Neuronal stem cell (in vitro differentiated cells): Measurements from ENCODE around the gene SLFN12.
A peak's percentile ranks its signal among the peaks of the same experiment; 100 is the strongest.

Experiments
- DNase-seq: peaks from one replicate; pipeline ENCODE4 v3.0.0-alpha.2; 2013; ENCODE audit warnings: low spot score
- H2AFZ ChIP-seq: one replicate; pipeline ENCODE4 v1.6.1; 2013; ENCODE audit warnings: mild to moderate bottlenecking, low read length, inconsistent platforms
- H2AK5ac ChIP-seq: 2 replicates; pipeline ENCODE4 v1.6.1; 2013; ENCODE audit warnings: low read depth, mild to moderate bottlenecking, inconsistent platforms, low read length, moderate library complexity, mixed read lengths
- H2BK120ac ChIP-seq: 2 replicates; pipeline ENCODE4 v1.6.1; 2013; ENCODE audit warnings: low read depth, mild to moderate bottlenecking, inconsistent platforms, low read length, moderate library complexity, mixed read lengths
- H2BK12ac ChIP-seq: one replicate; pipeline ENCODE4 v1.6.1; 2013; ENCODE audit warnings: low read length, inconsistent platforms
- H2BK15ac ChIP-seq: 2 replicates; pipeline ENCODE4 v1.6.1; 2013; ENCODE audit warnings: mild to moderate bottlenecking, low read length, inconsistent platforms, mixed read lengths
- H2BK5ac ChIP-seq: one replicate; pipeline ENCODE4 v1.6.1; 2013; ENCODE audit warnings: inconsistent platforms, mild to moderate bottlenecking, low read length, moderate library complexity
- H3K14ac ChIP-seq: one replicate; pipeline ENCODE4 v1.6.1; 2013; ENCODE audit warnings: low read length, inconsistent platforms
- H3K18ac ChIP-seq: 2 replicates; pipeline ENCODE4 v1.6.1; 2013; ENCODE audit warnings: low read length, inconsistent platforms
- H3K23ac ChIP-seq: 2 replicates; pipeline ENCODE4 v1.6.1; 2013; ENCODE audit warnings: low read depth, mild to moderate bottlenecking, mixed read lengths, low read length, inconsistent platforms; ENCODE audit not compliant: poor library complexity
- H3K27ac ChIP-seq: replicated peaks from 3 replicates; pipeline ENCODE4 v1.5.1; 2013; ENCODE audit warnings: low read length, inconsistent platforms
- H3K27me3 ChIP-seq, 3 experiments: 2 replicates each; pipeline ENCODE4 v1.6.1; 2013; ENCODE audit warnings: low read length in 3 of 3, mild to moderate bottlenecking in 2 of 3, inconsistent platforms in 1 of 3, low read depth in 1 of 3, mixed read lengths in 1 of 3, moderate library complexity in 1 of 3; ENCODE audit not compliant: control insufficient read depth in 3 of 3, insufficient read depth in 3 of 3
- H3K36me3 ChIP-seq, 2 donors: replicated peaks in 1 of 2; 2 replicates each; pipeline ENCODE4 v1.6.1; 2013; ENCODE audit warnings: low read length in 2 of 2; ENCODE audit not compliant: control insufficient read depth in 2 of 2, insufficient read depth in 2 of 2
- H3K4ac ChIP-seq: 2 replicates; pipeline ENCODE4 v1.6.1; 2013; ENCODE audit warnings: inconsistent platforms, mild to moderate bottlenecking, low read length, moderate library complexity
- H3K4me1 ChIP-seq, 2 donors: 1 replicate in 1 of 2; 2 replicates in 1 of 2; pipeline ENCODE4 v1.6.1; 2013; ENCODE audit warnings: low read length in 2 of 2, low read depth in 1 of 2; ENCODE audit not compliant: control insufficient read depth in 2 of 2, insufficient read depth in 1 of 2
- H3K4me2 ChIP-seq: one replicate; pipeline ENCODE4 v1.6.1; 2013; ENCODE audit warnings: mild to moderate bottlenecking, low read length, inconsistent platforms; ENCODE audit not compliant: insufficient read depth, poor library complexity, severe bottlenecking
- H3K4me3 ChIP-seq, 2 donors: 2 replicates each; pipeline ENCODE4 v1.5.1; 2013; ENCODE audit warnings: low read length in 2 of 2, mild to moderate bottlenecking in 2 of 2, inconsistent platforms in 1 of 2, moderate library complexity in 1 of 2
- H3K79me1 ChIP-seq: one replicate; pipeline ENCODE4 v1.6.1; 2013; ENCODE audit warnings: low read depth, mild to moderate bottlenecking, inconsistent platforms, low read length, moderate library complexity
- H3K9ac ChIP-seq: one replicate; pipeline ENCODE4 v1.6.1; 2013; ENCODE audit warnings: mild to moderate bottlenecking, low read depth, low read length, inconsistent platforms; ENCODE audit not compliant: poor library complexity
- H3K9me3 ChIP-seq, 2 donors: replicated peaks in 1 of 2; 2 replicates each; pipeline versions ENCODE3 to v1.6.1; 2013; ENCODE audit warnings: low read length in 2 of 2, mild to moderate bottlenecking in 2 of 2, inconsistent platforms in 1 of 2, low read depth in 1 of 2, mixed read lengths in 1 of 2, moderate library complexity in 1 of 2; ENCODE audit not compliant: control insufficient read depth in 2 of 2, insufficient read depth in 1 of 2
- H4K8ac ChIP-seq: one replicate; pipeline ENCODE4 v1.6.1; 2013; ENCODE audit warnings: low read depth, mild to moderate bottlenecking, inconsistent platforms, low read length, moderate library complexity
- H4K91ac ChIP-seq: one replicate; pipeline ENCODE4 v1.6.1; 2013; ENCODE audit warnings: low read length, low read depth, mild to moderate bottlenecking, inconsistent platforms; ENCODE audit not compliant: poor library complexity
- WGBS, 2 donors: extraction: QIAGEN DNeasy Blood & Tissue Kit; methylation state at CpG; one replicate each; pipeline ENCODE4 v1.1.7; 2013; ENCODE audit warnings: missing lambda C conversion rate in 2 of 2, mixed read lengths in 1 of 2; ENCODE audit not compliant: insufficient read length in 2 of 2, insufficient replicate concordance in 1 of 2; ENCODE audit errors: extremely low coverage in 2 of 2; 5-methylcytosine and 5-hydroxymethylcytosine counted together

Gene SLFN12

GRCh38 chr17:35372846-35373533, 59.3 kb downstream of the SLFN12 start:
- no peaks in the 10 kb centered on the region for H3K79me1 ChIP-seq
- no peak overlapping the region for H2BK120ac ChIP-seq
- peak overlapping the region; percentile 57 for H3K4me2 ChIP-seq
- H3K23ac ChIP-seq = no peak overlapping the region
- peaks cover 13 to 62% (median 28%) of the 10 kb centered on the region in 3 experiments for H3K27me3 ChIP-seq
- peaks cover 0 to 11% of the 10 kb centered on the region in 2 donors for H3K4me1 ChIP-seq
- peak overlapping the region in 1 of 2 donors; percentile 38 for H3K4me3 ChIP-seq
- no peak overlapping the region for H2BK15ac ChIP-seq
- H3K14ac ChIP-seq = no peak overlapping the region
- H3K4ac ChIP-seq = no peak overlapping the region
- H3K9me3 ChIP-seq = no peaks in the 10 kb centered on the region
- peak overlapping the region; percentile 74 for H3K18ac ChIP-seq
- no CpG with 5 or more reads among the region's 25 CpGs for WGBS, 2 donors
- no peaks in the 10 kb centered on the region for H3K36me3 ChIP-seq
- peak overlapping the region; percentile 79 for H2AFZ ChIP-seq
- H2AK5ac ChIP-seq = no peak overlapping the region
- H3K9ac ChIP-seq = no peak overlapping the region
- no peak overlapping the region for H3K27ac ChIP-seq
- no peak overlapping the region for H2BK12ac ChIP-seq
- H2BK5ac ChIP-seq = no peak overlapping the region
- no peak overlapping the region for H4K8ac ChIP-seq
- no peak for DNase-seq
- no peak overlapping the region for H4K91ac ChIP-seq

- H4K91ac ChIP-seq = no peak overlapping the region
- peaks cover 13 to 60% (median 28%) of the 10 kb centered on the region in 3 experiments for H3K27me3 ChIP-seq
- no peaks in the 10 kb centered on the region for H3K36me3 ChIP-seq
- no peak overlapping the region for H3K4me2 ChIP-seq
- no peak overlapping the region for H2BK15ac ChIP-seq
- H2AFZ ChIP-seq = no peak overlapping the region
- no peaks in the 10 kb centered on the region for H3K9me3 ChIP-seq
- H3K9ac ChIP-seq = no peak overlapping the region
- no peak overlapping the region for H3K27ac ChIP-seq
- H4K8ac ChIP-seq = no peak overlapping the region
- H2BK5ac ChIP-seq = no peak overlapping the region
- no peak overlapping the region for H2BK120ac ChIP-seq
- H3K4ac ChIP-seq = no peak overlapping the region
- H3K79me1 ChIP-seq = no peaks in the 10 kb centered on the region
- no peak overlapping the region for H2BK12ac ChIP-seq
- no peak overlapping the region for H3K4me3 ChIP-seq
- no peak overlapping the region for H3K23ac ChIP-seq
- DNase-seq = no peak
- no peak overlapping the region for H3K14ac ChIP-seq
- WGBS, 2 donors = no CpG with 5 or more reads among the region's 3 CpGs
- H3K18ac ChIP-seq = no peak overlapping the region
- no peak overlapping the region for H2AK5ac ChIP-seq
- H3K4me1 ChIP-seq = peaks cover 0 to 12% of the 10 kb centered on the region in 2 donors
Measured at GRCh38 chr17:35371934-35372333, 60.4 kb downstream of the SLFN12 start.

- no peak for DNase-seq
- Histone ChIP-seq H3K18ac (no peak overlapping the region), H3K23ac (no peak overlapping the region), H3K4me2 (no peak overlapping the region), H2BK15ac (no peak overlapping the region), H4K8ac (no peak overlapping the region), H2BK12ac (no peak overlapping the region), H3K36me3 (no peaks in the 10 kb centered on the region), H3K27me3 (peaks cover 0 to 45% (median 8%) of the 10 kb centered on the region in 3 experiments), H3K4ac (no peak overlapping the region), H3K9me3 (no peaks in the 10 kb centered on the region), H3K9ac (no peak overlapping the region), H3K4me1 (peaks cover 0 to 4% of the 10 kb centered on the region in 2 donors), H3K14ac (no peak overlapping the region), H2BK5ac (no peak overlapping the region), H3K27ac (no peak overlapping the region), H2BK120ac (no peak overlapping the region), H3K79me1 (no peaks in the 10 kb centered on the region), H2AK5ac (no peak overlapping the region), H3K4me3 (no peak overlapping the region), H2AFZ (no peak overlapping the region), H4K91ac (no peak overlapping the region)
- no CpG with 5 or more reads among the region's 4 CpGs for WGBS, 2 donors
Measured at GRCh38 chr17:35368081-35368830, 64.0 kb downstream of the SLFN12 start.

GRCh38 chr17:35361027-35361426, 71.3 kb downstream of the SLFN12 start:
- DNase-seq = no peak
- Histone ChIP-seq H3K4me3 (no peak overlapping the region), H2AFZ (no peak overlapping the region), H3K4me1 (no peaks in the 10 kb centered on the region), H3K27me3 (peaks cover 0 to 25% (median 0%) of the 10 kb centered on the region in 3 experiments), H4K8ac (no peak overlapping the region), H2BK5ac (no peak overlapping the region), H3K9me3 (no peaks in the 10 kb centered on the region), H2AK5ac (no peak overlapping the region), H4K91ac (no peak overlapping the region), H3K4ac (no peak overlapping the region), H3K14ac (no peak overlapping the region), H3K36me3 (no peaks in the 10 kb centered on the region), H3K18ac (no peak overlapping the region), H2BK120ac (no peak overlapping the region), H3K9ac (no peak overlapping the region), H3K4me2 (no peak overlapping the region), H2BK15ac (no peak overlapping the region), H2BK12ac (no peak overlapping the region), H3K79me1 (no peaks in the 10 kb centered on the region), H3K27ac (no peak overlapping the region), H3K23ac (no peak overlapping the region)
- no CpG with 5 or more reads among the region's 1 CpG for WGBS, 2 donors
